Stimulated activated naive CD8-positive, alpha-beta T cell treated with anti-CD3 and anti-CD28 coated beads, Interleukin-15, Interleukin-2, amounts not matched to agents 100 U/mL and 50 U/mL, for 24 hours (primary cell): Measurements from ENCODE around the gene RHBDL2.
A peak's percentile ranks its signal among the peaks of the same experiment; 100 is the strongest.
"Not testable (repeated sequence)": the region's sequence is repeated elsewhere in the genome, so short reads cannot be mapped to it uniquely, and the experiment has no call there.

Source experiments
- ATAC-seq: fragments of 150-1000 bp; cut with Tn5 transposase; one replicate; pipeline ENCODE4 v1.10.0; 2021
- DNase-seq: peaks from one replicate; pipeline ENCODE4 v3.0.0; 2021

The RHBDL2 gene

GRCh38 chr1:38932571-38932970 lies 9.1 kb downstream of the RHBDL2 start:
- peak; percentile 23 for ATAC-seq
- no peak for DNase-seq

- DNase-seq (no peak), ATAC-seq (no peak)
Observed at GRCh38 chr1:38929476-38929875, 12.2 kb downstream of the RHBDL2 start.

GRCh38 chr1:38929054-38929453 lies 12.6 kb downstream of the RHBDL2 start:
- ATAC-seq, result no peak
- no peak for DNase-seq

GRCh38 chr1:38926091-38926490 lies 15.5 kb downstream of the RHBDL2 start:
- DNase-seq, result no peak
- no peak for ATAC-seq

GRCh38 chr1:38925391-38925790 lies 16.2 kb downstream of the RHBDL2 start:
- no peak for ATAC-seq
- no peak for DNase-seq

GRCh38 chr1:38923607-38924006 lies 18.0 kb downstream of the RHBDL2 start:
- DNase-seq, result no peak
- peak; percentile 36 for ATAC-seq

GRCh38 chr1:38919130-38919529 lies 22.5 kb downstream of the RHBDL2 start:
- DNase-seq (no peak), ATAC-seq (no peak)

- ATAC-seq, result no peak
- no peak for DNase-seq
Observed at GRCh38 chr1:38918568-38918967, 23.1 kb downstream of the RHBDL2 start.

- no peak for ATAC-seq
- DNase-seq, result no peak
Observed at GRCh38 chr1:38917772-38918171, 23.9 kb downstream of the RHBDL2 start.

- no peak for DNase-seq
- ATAC-seq, result no peak
Observed at GRCh38 chr1:38917337-38917736, 24.3 kb downstream of the RHBDL2 start.

GRCh38 chr1:38915352-38915948 lies 26.2 kb downstream of the RHBDL2 start:
- DNase-seq, result peak; percentile 30
- ATAC-seq, result peak; percentile 88

- not testable (repeated sequence) for DNase-seq, ATAC-seq
Observed at GRCh38 chr1:38914908-38915307, 26.7 kb downstream of the RHBDL2 start.

GRCh38 chr1:38908821-38909220 lies 32.8 kb downstream of the RHBDL2 start:
- no peak for ATAC-seq
- DNase-seq, result no peak

- ATAC-seq, result no peak
Observed at GRCh38 chr1:38905985-38906384, 35.6 kb downstream of the RHBDL2 start.

GRCh38 chr1:38899560-38899959 lies 42.1 kb downstream of the RHBDL2 start:
- ATAC-seq, result no peak
- DNase-seq, result no peak

More at GRCh38 chr1:38905985-38906384, 35.6 kb downstream of the RHBDL2 start:
- no peak for DNase-seq

GRCh38 chr1:38898653-38899230 lies 42.9 kb downstream of the RHBDL2 start:
- DNase-seq, result no peak
- ATAC-seq, result no peak

- ATAC-seq (no peak), DNase-seq (no peak)
Observed at GRCh38 chr1:38896169-38896568, 45.5 kb downstream of the RHBDL2 start.

- DNase-seq, result no peak
- no peak for ATAC-seq
Observed at GRCh38 chr1:38892976-38893375, 48.7 kb downstream of the RHBDL2 start.

- ATAC-seq (no peak), DNase-seq (no peak)
Observed at GRCh38 chr1:38891753-38892152, 49.9 kb downstream of the RHBDL2 start.

- DNase-seq (no peak), ATAC-seq (no peak)
Observed at GRCh38 chr1:38889589-38889988, 52.0 kb downstream of the RHBDL2 start.

GRCh38 chr1:38888423-38889333 lies 53.0 kb downstream of the RHBDL2 start:
- ATAC-seq (no peak), DNase-seq (no peak)

GRCh38 chr1:38885092-38885491 lies 56.5 kb downstream of the RHBDL2 start:
- DNase-seq, result no peak
- no peak for ATAC-seq

GRCh38 chr1:38881487-38881886 lies 60.1 kb downstream of the RHBDL2 start, which contains the start of gene GJA9:
Gene GJA9 (minus strand): TSS chr1:38881587. CDS start chr1:38876098, 5,489 bp downstream.
- no peak for DNase-seq

More at GRCh38 chr1:38881487-38881886, 60.1 kb downstream of the RHBDL2 start, which contains the start of gene GJA9:
- no peak for ATAC-seq
